ENCODE results near the gene TRAF5.
A peak's percentile ranks its signal among the peaks of the same experiment; 100 is the strongest.

The TRAF5 gene, protein sequence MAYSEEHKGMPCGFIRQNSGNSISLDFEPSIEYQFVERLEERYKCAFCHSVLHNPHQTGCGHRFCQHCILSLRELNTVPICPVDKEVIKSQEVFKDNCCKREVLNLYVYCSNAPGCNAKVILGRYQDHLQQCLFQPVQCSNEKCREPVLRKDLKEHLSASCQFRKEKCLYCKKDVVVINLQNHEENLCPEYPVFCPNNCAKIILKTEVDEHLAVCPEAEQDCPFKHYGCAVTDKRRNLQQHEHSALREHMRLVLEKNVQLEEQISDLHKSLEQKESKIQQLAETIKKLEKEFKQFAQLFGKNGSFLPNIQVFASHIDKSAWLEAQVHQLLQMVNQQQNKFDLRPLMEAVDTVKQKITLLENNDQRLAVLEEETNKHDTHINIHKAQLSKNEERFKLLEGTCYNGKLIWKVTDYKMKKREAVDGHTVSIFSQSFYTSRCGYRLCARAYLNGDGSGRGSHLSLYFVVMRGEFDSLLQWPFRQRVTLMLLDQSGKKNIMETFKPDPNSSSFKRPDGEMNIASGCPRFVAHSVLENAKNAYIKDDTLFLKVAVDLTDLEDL

DNA sequence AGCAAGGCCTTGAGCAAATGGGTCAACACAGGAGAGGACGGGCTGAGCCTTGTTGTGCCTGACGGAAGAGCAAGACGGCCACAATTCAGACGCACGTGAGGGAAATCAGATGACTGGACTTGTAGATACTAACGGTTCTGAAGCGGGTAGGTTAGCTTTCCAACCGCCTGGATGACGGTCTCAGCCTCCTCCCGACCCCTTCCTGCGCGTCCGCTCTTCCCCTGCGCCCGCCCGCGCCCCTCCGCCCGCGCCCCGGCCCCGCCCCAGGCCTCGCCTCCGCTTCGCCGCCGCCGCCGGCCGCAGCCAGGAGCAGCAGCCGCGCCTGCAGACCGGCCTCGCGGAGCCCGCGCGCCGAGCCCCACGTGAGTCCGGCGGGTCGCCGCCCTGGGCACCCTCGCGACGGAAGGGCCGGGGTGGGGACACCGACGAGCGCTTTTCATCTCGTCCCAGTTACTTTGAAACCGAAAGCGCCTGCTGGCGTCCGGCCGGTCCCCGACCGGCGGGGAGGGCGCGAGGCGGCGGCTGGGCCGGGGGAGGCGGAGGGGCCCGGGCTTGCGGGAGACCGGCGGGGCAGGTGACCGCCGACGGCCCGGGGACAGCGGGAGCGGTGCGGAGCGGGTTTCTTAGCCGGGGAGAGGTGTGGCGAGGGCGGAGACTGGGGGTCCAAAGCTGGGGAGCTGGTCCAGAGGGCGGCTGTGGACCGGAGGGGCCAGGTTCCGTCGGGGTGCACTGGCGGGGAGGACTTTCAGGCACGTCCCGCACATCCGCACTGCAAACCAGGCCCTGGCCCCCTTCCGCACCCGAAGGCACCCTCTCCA lies at the start of gene TRAF5:
TSS of gene TRAF5 (plus strand) at position 306 of the 818 bp plus-strand sequence. CDS start 26,407 bp downstream, outside the sequence.
- TF ChIP-seq ZFX (IDR thresholded peaks at IDR 0.05; ENCODE audit: borderline replicate concordance) (no peak), CTCF (IDR thresholded peaks at IDR 0.05) (no peak)
- H3K27ac ChIP-seq: no peak within 1 kb of the TSS

DNA sequence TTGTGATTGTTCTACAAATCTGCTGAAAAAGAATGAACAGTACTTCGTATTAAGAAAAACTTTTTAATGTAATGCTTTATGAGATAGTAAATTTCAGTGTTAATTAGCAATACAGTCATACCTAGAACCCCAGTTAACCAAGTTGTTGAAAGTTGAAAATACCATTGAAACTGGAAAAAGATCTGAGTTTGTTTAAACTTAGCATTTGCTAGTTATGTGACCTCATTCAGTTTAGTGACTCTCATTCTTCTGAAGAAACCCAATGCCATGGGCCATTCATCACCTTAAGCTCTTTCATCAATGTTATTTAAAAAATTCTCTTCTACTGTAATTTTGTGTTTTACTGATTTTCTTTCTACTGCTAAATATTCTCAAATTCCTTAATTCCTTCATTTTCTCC lies 47.3 kb upstream of the TRAF5 start:
- no peak overlapping the region for H3K27ac ChIP-seq
- no peak for TF ChIP-seq ZFX (IDR thresholded peaks at IDR 0.05; ENCODE audit: borderline replicate concordance)
- TF ChIP-seq CTCF (IDR thresholded peaks at IDR 0.05): no peak

DNA sequence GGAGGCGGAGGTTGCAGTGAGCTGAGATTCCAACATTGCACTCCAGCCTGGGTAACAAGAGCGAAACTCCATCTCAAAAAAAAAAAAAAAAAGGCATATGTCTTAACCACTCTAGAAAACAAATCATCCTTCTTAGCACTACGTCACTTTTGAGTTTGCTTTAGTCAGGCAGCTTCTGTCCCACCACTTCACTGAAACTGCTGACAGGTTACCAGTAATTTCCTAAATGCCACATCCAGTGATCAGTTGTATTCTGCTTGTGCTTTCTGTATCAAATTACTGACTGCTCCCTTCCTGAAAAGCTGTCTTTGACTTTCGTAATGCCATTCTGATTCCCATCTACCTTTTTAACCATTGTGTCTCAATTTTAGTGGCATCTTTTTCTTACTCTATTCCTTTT lies 45.7 kb upstream of the TRAF5 start:
- peak overlapping the region; percentile 18; the same call in 1 of the 2 replicates for H3K27ac ChIP-seq
- TF ChIP-seq ZFX (IDR thresholded peaks at IDR 0.05; ENCODE audit: borderline replicate concordance) (no peak), CTCF (IDR thresholded peaks at IDR 0.05) (no peak)

DNA sequence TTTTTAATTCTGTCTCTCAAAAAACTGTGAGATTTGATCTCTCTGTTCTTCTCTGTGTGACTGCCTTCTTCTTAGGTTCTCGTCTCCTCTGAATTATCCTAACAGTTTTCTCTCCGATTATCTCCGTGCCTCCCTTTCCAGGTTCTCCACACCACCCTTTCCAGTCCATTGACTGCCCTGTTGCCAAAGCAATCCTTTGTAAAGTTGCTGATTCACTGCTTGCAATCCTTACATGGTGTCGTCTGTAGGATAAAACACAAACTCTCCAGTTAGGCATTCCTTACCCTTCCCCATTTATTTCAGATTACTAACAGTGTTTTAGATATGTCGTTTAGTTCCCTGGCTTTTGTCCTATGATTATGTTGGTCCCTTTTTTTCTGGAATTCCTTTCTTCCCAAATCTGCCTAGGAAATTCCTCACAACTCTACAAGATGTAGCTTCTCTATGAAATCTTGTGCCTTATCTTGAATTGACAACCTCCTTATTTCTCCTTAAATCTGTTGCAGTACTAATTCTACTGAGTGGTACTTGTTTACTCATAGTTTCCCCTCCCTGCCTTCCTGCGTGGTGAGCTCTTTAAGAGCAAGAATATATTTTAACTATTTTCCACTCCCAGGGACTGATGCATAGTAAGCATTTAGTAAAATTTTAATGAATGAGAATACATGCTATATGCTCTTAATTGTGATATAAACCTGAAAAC lies 45.2 kb upstream of the TRAF5 start:
- H3K27ac ChIP-seq: peak overlapping the region; percentile 18; the same call in 1 of the 2 replicates
- TF ChIP-seq CTCF (IDR thresholded peaks at IDR 0.05): no peak
- TF ChIP-seq ZFX (IDR thresholded peaks at IDR 0.05; ENCODE audit: borderline replicate concordance): no peak

DNA sequence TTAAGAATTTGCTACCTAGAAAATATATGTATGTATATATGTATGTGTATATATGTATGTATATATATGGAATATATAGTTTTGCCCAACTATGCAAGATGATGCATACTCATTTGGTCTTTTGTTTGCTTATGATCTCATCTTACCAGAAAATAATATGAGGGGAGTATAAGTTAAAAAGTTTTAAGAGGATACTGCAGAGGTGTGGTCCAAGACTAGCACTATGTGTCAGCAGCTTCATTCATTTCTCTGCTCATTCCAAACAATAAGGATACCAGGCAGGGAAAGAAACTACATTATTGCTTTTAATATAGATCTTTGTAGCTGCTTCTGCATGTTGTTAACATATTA lies 44.6 kb upstream of the TRAF5 start:
- TF ChIP-seq CTCF (IDR thresholded peaks at IDR 0.05) (no peak), ZFX (IDR thresholded peaks at IDR 0.05; ENCODE audit: borderline replicate concordance) (no peak)
- no peak overlapping the region for H3K27ac ChIP-seq

DNA sequence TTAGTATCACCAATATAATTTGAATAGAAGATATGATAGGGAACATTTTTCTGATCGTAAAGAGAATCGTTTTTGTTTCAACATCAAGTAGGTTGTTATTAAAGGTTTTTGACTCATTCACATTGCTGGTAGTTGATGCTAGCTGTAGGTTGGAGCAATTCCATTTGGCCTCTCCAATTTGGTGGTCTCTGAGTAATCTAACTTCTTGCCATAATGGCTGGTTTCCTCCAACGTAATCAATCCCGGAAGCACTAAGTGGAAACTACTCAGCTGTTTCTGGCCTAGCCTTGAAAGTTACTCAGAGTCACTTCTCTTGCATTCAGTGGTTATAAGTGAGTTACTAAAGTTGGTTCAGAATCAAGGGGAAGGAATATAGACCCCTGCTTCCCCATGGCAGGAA lies 41.4 kb upstream of the TRAF5 start:
- H3K27ac ChIP-seq: no peak overlapping the region
- TF ChIP-seq CTCF (IDR thresholded peaks at IDR 0.05): no peak
- no peak for TF ChIP-seq ZFX (IDR thresholded peaks at IDR 0.05; ENCODE audit: borderline replicate concordance)
